HepG2 (cell line): ENCODE results near the gene TFAP2B.

ENCODE experiments used
- BHLHE40 ChIP-seq: IDR thresholded peaks from 2 replicates; pipeline ENCODE4 v1.6.1; 2011; ENCODE audit warnings: low read length, improper control_type of control experiment
- CHD4 ChIP-seq: fragments of 200-600 bp; sonication (generic); IDR thresholded peaks from 2 replicates; pipeline ENCODE4 v1.7.0; 2017; ENCODE audit warnings: mild to moderate bottlenecking, low read length, borderline replicate concordance
- CTCF ChIP-seq: sonication (generic); formaldehyde crosslinking; IDR thresholded peaks from 2 replicates; pipeline ENCODE4 v1.5.0; 2020; ENCODE audit warnings: mild to moderate bottlenecking, missing genetic modification reagents, moderate library complexity
- POLR2AphosphoS5 ChIP-seq: IDR thresholded peaks from 2 replicates; pipeline ENCODE4 v1.6.1; 2012; ENCODE audit warnings: low read depth, low read length
- SKI ChIP-seq: fragments of 450-650 bp; IDR thresholded peaks from one replicate; pipeline ENCODE4 v1.6.1; 2018; ENCODE audit warnings: mild to moderate bottlenecking; ENCODE audit not compliant: partially characterized antibody
- U2AF1 ChIP-seq: fragments of 200-400 bp; formaldehyde crosslinking; optimal IDR thresholded peaks from 2 replicates; pipeline ENCODE3; 2017; ENCODE audit warnings: mild to moderate bottlenecking, low read depth, low read length
- ZBTB7A ChIP-seq: sonication (generic); formaldehyde crosslinking; IDR thresholded peaks from 2 replicates; pipeline ENCODE4 v1.8.0; 2022; ENCODE audit warnings: mild to moderate bottlenecking, missing genetic modification reagents
- ZNF232 ChIP-seq: sonication (generic); formaldehyde crosslinking; IDR thresholded peaks from 2 replicates; pipeline ENCODE4 v1.4.0; 2020; ENCODE audit warnings: missing genetic modification reagents, borderline replicate concordance
- ZNF737 ChIP-seq: sonication (generic); formaldehyde crosslinking; IDR thresholded peaks from 2 replicates; pipeline ENCODE4 v1.5.0; 2020; ENCODE audit warnings: missing genetic modification reagents, mild to moderate bottlenecking, borderline replicate concordance
- TF ChIP-seq, protein P1 (sequence below): sonication (generic); formaldehyde crosslinking; IDR thresholded peaks from 2 replicates; pipeline ENCODE4 v1.4.0; 2020; ENCODE audit warnings: missing genetic modification reagents

DNA sequence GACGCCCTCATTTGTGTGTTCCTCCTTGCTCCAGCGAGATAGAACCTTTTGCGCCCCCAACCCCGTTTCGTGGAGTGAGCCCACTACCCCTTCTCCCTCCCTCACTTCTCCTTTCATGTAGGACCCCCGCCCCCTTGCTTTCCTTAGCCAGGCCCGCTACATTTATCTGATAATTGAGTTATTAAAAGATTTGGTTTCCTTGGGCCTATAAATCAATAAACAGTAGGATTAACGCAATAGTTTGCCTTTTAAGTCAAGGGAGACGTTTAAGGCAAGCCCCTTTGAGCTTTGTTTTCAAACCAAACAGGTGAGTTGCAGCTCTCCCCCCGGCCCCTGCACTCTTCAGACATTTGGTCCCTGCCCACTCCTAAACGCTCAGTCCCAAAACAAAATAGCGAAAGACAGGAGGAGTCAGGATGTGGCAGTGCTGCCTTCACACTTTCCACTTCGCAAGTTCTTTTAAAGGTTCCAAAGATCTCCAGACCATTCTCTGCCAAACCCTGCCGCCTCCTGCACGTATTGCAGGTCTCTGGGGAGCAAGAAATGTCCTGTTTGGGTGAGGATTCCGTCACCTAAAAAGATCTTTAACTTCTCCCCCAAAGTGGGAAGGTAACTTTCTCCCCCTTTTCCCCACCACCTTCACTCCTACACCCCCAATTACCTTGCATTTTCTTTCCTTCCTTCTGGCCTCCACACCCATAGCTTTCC, 27.6 kb downstream of the TFAP2B start:
- no peak for TF ChIP-seq CHD4
- TF ChIP-seq SKI: no peak
- no peak for TF ChIP-seq ZBTB7A (CRISPR knock-in tag)
- TF ChIP-seq ZNF232 (CRISPR knock-in tag): no peak
- no peak for TF ChIP-seq CTCF (CRISPR knock-in tag)
- no peak for TF ChIP-seq POLR2AphosphoS5
- no peak for TF ChIP-seq ZNF737 (CRISPR knock-in tag)
- TF ChIP-seq, protein P1, sequence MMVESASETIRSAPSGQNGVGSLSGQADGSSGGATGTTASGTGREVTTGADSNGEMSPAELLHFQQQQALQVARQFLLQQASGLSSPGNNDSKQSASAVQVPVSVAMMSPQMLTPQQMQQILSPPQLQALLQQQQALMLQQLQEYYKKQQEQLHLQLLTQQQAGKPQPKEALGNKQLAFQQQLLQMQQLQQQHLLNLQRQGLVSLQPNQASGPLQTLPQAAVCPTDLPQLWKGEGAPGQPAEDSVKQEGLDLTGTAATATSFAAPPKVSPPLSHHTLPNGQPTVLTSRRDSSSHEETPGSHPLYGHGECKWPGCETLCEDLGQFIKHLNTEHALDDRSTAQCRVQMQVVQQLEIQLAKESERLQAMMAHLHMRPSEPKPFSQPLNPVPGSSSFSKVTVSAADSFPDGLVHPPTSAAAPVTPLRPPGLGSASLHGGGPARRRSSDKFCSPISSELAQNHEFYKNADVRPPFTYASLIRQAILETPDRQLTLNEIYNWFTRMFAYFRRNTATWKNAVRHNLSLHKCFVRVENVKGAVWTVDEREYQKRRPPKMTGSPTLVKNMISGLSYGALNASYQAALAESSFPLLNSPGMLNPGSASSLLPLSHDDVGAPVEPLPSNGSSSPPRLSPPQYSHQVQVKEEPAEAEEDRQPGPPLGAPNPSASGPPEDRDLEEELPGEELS (CRISPR knock-in tag): no peak
- TF ChIP-seq BHLHE40: no peak
- no peak for TF ChIP-seq U2AF1
